ENCODE results near the gene CDH11. TPM values are rescaled to one million over a fixed set of nuclear protein-coding genes. Genes with fewer than 3 reads are reported as not detected.

Gene CDH11
- total RNA-seq, 1 experiment from 2014 or later = 5.4 TPM

DNA sequence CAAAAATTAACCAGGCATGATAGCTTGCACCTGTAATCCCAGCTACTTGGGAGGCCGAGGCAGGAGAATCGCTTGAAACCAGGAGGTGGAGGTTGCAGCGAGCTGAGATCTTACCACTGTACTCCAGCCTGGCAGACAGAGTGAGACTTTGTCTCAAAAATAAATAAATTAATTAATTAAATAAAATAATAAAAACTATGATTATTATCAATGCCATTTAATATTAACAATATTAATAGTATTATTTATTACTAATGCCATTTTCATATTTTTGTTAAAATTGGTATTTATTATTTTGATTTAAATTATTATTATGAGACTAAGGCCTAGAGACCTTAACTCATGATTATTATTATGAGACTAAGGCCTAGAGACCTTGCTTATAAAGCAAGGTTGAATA lies 121.2 kb downstream of the CDH11 start:
- no peaks in the 10 kb centered on the region for H3K79me1 ChIP-seq (ENCODE audit: insufficient read depth, low read depth, low read length, poor library complexity, severe bottlenecking)
- H3K4me2 ChIP-seq (ENCODE audit: insufficient read depth, insufficient read length, low read length) = no peak overlapping the region
- no peak overlapping the region for H2BK15ac ChIP-seq (ENCODE audit: low read depth, low read length)
- H2BK20ac ChIP-seq (ENCODE audit: low read depth, low read length, poor library complexity, severe bottlenecking) = no peak overlapping the region
- WGBS (ENCODE audit: extremely low coverage, insufficient read length, low lambda C conversion rate) = no CpG with 5 or more reads among the region's 3 CpGs
- Mint-ChIP-seq H3K9me3 (no peaks in the 10 kb centered on the region), H3K27ac (no peak overlapping the region), H3K4me1 (peaks cover 8 to 12% of the 10 kb centered on the region in 2 experiments; a peak in 3 of 4 replicates), H3K27me3 (ENCODE audit: low read depth) (no peaks in the 10 kb centered on the region), H3K36me3 (ENCODE audit: insufficient read depth in 1 of 3, low read depth in 3 of 3) (no peaks in the 10 kb centered on the region), H3K4me3 (no peak overlapping the region)
- H2BK120ac ChIP-seq (ENCODE audit: low read depth, low read length, poor library complexity, severe bottlenecking) = no peak overlapping the region
- H2AFZ ChIP-seq (ENCODE audit: low read length) = no peak overlapping the region
- H3K23ac ChIP-seq (ENCODE audit: insufficient read length, low read depth, low read length) = no peak overlapping the region
- no peak overlapping the region for H2AK5ac ChIP-seq (ENCODE audit: insufficient read length, low read length)
- no peak overlapping the region for H3K18ac ChIP-seq (ENCODE audit: insufficient read length, low read depth, low read length)
- no peak overlapping the region for H2BK12ac ChIP-seq (ENCODE audit: insufficient read length, low read depth, low read length)
- no peaks in the 10 kb centered on the region for H3K27me3 ChIP-seq (ENCODE audit: insufficient read depth, low read length)
- H3K23me2 ChIP-seq (ENCODE audit: insufficient read length, low read depth, low read length, poor library complexity, severe bottlenecking) = no peaks in the 10 kb centered on the region
- H3K4ac ChIP-seq (ENCODE audit: low read depth, low read length) = no peak overlapping the region
- TF ChIP-seq, protein P1, sequence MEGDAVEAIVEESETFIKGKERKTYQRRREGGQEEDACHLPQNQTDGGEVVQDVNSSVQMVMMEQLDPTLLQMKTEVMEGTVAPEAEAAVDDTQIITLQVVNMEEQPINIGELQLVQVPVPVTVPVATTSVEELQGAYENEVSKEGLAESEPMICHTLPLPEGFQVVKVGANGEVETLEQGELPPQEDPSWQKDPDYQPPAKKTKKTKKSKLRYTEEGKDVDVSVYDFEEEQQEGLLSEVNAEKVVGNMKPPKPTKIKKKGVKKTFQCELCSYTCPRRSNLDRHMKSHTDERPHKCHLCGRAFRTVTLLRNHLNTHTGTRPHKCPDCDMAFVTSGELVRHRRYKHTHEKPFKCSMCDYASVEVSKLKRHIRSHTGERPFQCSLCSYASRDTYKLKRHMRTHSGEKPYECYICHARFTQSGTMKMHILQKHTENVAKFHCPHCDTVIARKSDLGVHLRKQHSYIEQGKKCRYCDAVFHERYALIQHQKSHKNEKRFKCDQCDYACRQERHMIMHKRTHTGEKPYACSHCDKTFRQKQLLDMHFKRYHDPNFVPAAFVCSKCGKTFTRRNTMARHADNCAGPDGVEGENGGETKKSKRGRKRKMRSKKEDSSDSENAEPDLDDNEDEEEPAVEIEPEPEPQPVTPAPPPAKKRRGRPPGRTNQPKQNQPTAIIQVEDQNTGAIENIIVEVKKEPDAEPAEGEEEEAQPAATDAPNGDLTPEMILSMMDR (conservative IDR thresholded peaks at IDR 0.05) = no peak
- no peak overlapping the region for H3K9ac ChIP-seq (ENCODE audit: extremely low read depth, insufficient read length, low read length)
- H3K56ac ChIP-seq (ENCODE audit: insufficient read length, low read depth, low read length) = no peak overlapping the region
- DNase-seq = no peak
- H3T11ph ChIP-seq (ENCODE audit: low read length) = no peak overlapping the region
- H4K20me1 ChIP-seq (ENCODE audit: control insufficient read depth, insufficient read depth, insufficient read length) = no peaks in the 10 kb centered on the region
- no peak overlapping the region for H3K27ac ChIP-seq (ENCODE audit: insufficient read length, low read depth, low read length)
- H2BK5ac ChIP-seq (ENCODE audit: insufficient read length, low read length) = no peak overlapping the region
- H4K8ac ChIP-seq (replicated peaks; ENCODE audit: insufficient read length, low read depth, low read length) = no peak overlapping the region
- no peaks in the 10 kb centered on the region for H3K9me3 ChIP-seq (ENCODE audit: control insufficient read depth, low read depth, low read length)
- H4K5ac ChIP-seq (ENCODE audit: insufficient read length, low read depth, low read length) = no peak overlapping the region
- H3K14ac ChIP-seq (ENCODE audit: insufficient read depth, low read length) = no peak overlapping the region
- H3K4me1 ChIP-seq (ENCODE audit: insufficient read depth, low read length) = peaks cover 2% of the 10 kb centered on the region; the same call in 1 of the 2 replicates
- H3K79me2 ChIP-seq (ENCODE audit: insufficient read depth, low read length) = no peaks in the 10 kb centered on the region
- no peak overlapping the region for H4K91ac ChIP-seq (ENCODE audit: insufficient read length, low read depth, low read length)
